Neural cell (in vitro differentiated cells): ENCODE measurements around the gene DCHS2.

ENCODE experiments used
- EP300 ChIP-seq: fragments of 450-650 bp; conservative IDR thresholded peaks from 2 replicates; pipeline ENCODE4 v1.6.1; 2014; ENCODE audit warnings: antibody characterized with exemption, mild to moderate bottlenecking, moderate library complexity; ENCODE audit not compliant: poor library complexity, severe bottlenecking
- EZH2 ChIP-seq: fragments of 200-600, 300-800 bp; shearing (Covaris generic), sonication (generic); IDR thresholded peaks from 2 replicates; pipeline ENCODE4 v1.6.1; 2014; ENCODE audit warnings: antibody characterized with exemption, low read length, borderline replicate concordance, mild to moderate bottlenecking; ENCODE audit not compliant: insufficient read depth, poor library complexity, severe bottlenecking
- MXI1 ChIP-seq: fragments of 450-650 bp; conservative IDR thresholded peaks from 2 replicates; pipeline ENCODE4 v1.6.1; 2014; ENCODE audit warnings: antibody characterized with exemption, mild to moderate bottlenecking; ENCODE audit not compliant: poor library complexity, severe bottlenecking
- POLR2AphosphoS5 ChIP-seq: IDR thresholded peaks from 2 replicates; pipeline ENCODE4 v1.6.1; 2012
- RAD21 ChIP-seq: fragments of 450-650 bp; conservative IDR thresholded peaks from 2 replicates; pipeline ENCODE4 v1.6.1; 2014; ENCODE audit warnings: antibody characterized with exemption, mild to moderate bottlenecking, moderate library complexity
- SMC3 ChIP-seq: fragments of 450-650 bp; conservative IDR thresholded peaks from 2 replicates; pipeline ENCODE4 v1.6.1; 2014; ENCODE audit warnings: antibody characterized with exemption, mild to moderate bottlenecking, moderate library complexity; ENCODE audit not compliant: poor library complexity
- TAF1 ChIP-seq: IDR thresholded peaks from 2 replicates; pipeline ENCODE4 v1.6.1; 2012; ENCODE audit warnings: low read depth
- TF ChIP-seq, protein P1 (sequence below): fragments of 450-650 bp; IDR thresholded peaks from 2 replicates; pipeline ENCODE4 v1.5.1; 2014; ENCODE audit warnings: antibody characterized with exemption, mild to moderate bottlenecking, moderate library complexity; ENCODE audit not compliant: poor library complexity, severe bottlenecking
- TF ChIP-seq, protein P2 (sequence below): IDR thresholded peaks from 2 replicates; pipeline ENCODE4 v1.6.1; 2012; ENCODE audit warnings: borderline replicate concordance

DNA sequence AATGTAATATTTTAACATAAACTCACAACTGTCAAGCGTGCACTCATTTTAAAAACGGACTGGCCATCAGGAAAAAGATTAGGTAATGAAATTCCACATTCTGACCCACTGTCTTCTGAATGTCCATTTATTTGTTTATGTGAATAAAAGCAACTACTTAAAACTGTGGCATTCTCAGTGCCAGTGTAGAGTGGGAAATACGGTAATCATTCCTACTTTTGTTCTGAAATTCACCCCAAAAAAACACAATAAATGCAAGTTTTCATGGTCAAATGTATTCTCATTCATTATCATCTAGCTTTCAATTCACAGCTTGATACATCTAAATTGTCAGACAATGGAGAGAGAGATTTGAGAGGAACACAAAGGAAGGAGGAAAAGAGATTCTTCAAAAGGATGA, 260.9 kb downstream of the DCHS2 start:
- TF ChIP-seq, protein P1, sequence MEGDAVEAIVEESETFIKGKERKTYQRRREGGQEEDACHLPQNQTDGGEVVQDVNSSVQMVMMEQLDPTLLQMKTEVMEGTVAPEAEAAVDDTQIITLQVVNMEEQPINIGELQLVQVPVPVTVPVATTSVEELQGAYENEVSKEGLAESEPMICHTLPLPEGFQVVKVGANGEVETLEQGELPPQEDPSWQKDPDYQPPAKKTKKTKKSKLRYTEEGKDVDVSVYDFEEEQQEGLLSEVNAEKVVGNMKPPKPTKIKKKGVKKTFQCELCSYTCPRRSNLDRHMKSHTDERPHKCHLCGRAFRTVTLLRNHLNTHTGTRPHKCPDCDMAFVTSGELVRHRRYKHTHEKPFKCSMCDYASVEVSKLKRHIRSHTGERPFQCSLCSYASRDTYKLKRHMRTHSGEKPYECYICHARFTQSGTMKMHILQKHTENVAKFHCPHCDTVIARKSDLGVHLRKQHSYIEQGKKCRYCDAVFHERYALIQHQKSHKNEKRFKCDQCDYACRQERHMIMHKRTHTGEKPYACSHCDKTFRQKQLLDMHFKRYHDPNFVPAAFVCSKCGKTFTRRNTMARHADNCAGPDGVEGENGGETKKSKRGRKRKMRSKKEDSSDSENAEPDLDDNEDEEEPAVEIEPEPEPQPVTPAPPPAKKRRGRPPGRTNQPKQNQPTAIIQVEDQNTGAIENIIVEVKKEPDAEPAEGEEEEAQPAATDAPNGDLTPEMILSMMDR, result no peak
- no peak for TF ChIP-seq TAF1
- no peak for TF ChIP-seq SMC3
- TF ChIP-seq EP300, result no peak
- TF ChIP-seq, protein P2, sequence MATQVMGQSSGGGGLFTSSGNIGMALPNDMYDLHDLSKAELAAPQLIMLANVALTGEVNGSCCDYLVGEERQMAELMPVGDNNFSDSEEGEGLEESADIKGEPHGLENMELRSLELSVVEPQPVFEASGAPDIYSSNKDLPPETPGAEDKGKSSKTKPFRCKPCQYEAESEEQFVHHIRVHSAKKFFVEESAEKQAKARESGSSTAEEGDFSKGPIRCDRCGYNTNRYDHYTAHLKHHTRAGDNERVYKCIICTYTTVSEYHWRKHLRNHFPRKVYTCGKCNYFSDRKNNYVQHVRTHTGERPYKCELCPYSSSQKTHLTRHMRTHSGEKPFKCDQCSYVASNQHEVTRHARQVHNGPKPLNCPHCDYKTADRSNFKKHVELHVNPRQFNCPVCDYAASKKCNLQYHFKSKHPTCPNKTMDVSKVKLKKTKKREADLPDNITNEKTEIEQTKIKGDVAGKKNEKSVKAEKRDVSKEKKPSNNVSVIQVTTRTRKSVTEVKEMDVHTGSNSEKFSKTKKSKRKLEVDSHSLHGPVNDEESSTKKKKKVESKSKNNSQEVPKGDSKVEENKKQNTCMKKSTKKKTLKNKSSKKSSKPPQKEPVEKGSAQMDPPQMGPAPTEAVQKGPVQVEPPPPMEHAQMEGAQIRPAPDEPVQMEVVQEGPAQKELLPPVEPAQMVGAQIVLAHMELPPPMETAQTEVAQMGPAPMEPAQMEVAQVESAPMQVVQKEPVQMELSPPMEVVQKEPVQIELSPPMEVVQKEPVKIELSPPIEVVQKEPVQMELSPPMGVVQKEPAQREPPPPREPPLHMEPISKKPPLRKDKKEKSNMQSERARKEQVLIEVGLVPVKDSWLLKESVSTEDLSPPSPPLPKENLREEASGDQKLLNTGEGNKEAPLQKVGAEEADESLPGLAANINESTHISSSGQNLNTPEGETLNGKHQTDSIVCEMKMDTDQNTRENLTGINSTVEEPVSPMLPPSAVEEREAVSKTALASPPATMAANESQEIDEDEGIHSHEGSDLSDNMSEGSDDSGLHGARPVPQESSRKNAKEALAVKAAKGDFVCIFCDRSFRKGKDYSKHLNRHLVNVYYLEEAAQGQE, result no peak
- no peak for TF ChIP-seq EZH2
- TF ChIP-seq RAD21, result no peak
- TF ChIP-seq MXI1, result no peak
- TF ChIP-seq POLR2AphosphoS5, result no peak
